ENCODE data around the gene ZRANB1.

DNA sequence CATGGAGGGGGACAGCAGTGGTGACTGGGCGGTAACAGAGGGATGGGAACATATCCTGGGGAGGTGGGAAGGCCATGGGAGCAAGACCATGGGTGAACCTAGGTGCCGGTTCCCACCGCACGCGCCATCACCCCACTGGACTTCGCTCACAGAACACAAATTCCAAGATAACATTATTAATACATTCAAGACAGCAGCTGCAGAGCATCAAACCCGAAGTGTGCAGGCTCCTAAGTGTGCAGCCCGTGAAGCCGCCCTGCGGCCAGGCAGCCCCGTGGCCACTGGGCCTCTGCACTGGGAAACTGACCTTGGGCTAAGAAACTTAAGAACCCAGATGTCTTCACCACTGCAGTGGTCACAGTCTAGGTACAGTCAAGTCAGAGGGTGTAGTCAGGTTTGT is 42.8 kb upstream of the ZRANB1 start:
- TF ChIP-seq ZNF70 (CRISPR knock-in tag; IDR thresholded peaks at IDR 0.05) (no peak), ISL1 (CRISPR knock-in tag; IDR thresholded peaks at IDR 0.05) (no peak), ZNF8 (CRISPR knock-in tag; IDR thresholded peaks at IDR 0.05) (no peak), ARNTL (CRISPR knock-in tag; IDR thresholded peaks at IDR 0.05; ENCODE audit: borderline replicate concordance, low read depth) (no peak), ESRRG (CRISPR knock-in tag; IDR thresholded peaks at IDR 0.05) (no peak), RARB (CRISPR knock-in tag; IDR thresholded peaks at IDR 0.05) (no peak), ZFP3 (CRISPR knock-in tag; IDR thresholded peaks at IDR 0.05) (no peak), PPARA (CRISPR knock-in tag; IDR thresholded peaks at IDR 0.05; ENCODE audit: borderline replicate concordance) (no peak), ZFP30 (CRISPR knock-in tag; IDR thresholded peaks at IDR 0.05) (no peak), CSDC2 (CRISPR knock-in tag; IDR thresholded peaks at IDR 0.05) (no peak)
- TF ChIP-seq, protein P1, sequence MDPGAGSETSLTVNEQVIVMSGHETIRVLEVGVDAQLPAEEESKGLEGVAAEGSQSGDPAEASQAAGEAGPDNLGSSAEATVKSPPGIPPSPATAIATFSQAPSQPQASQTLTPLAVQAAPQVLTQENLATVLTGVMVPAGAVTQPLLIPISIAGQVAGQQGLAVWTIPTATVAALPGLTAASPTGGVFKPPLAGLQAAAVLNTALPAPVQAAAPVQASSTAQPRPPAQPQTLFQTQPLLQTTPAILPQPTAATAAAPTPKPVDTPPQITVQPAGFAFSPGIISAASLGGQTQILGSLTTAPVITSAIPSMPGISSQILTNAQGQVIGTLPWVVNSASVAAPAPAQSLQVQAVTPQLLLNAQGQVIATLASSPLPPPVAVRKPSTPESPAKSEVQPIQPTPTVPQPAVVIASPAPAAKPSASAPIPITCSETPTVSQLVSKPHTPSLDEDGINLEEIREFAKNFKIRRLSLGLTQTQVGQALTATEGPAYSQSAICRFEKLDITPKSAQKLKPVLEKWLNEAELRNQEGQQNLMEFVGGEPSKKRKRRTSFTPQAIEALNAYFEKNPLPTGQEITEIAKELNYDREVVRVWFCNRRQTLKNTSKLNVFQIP (CRISPR knock-in tag; IDR thresholded peaks at IDR 0.05; ENCODE audit: borderline replicate concordance, low read depth) = no peak
- TF ChIP-seq, protein P2, sequence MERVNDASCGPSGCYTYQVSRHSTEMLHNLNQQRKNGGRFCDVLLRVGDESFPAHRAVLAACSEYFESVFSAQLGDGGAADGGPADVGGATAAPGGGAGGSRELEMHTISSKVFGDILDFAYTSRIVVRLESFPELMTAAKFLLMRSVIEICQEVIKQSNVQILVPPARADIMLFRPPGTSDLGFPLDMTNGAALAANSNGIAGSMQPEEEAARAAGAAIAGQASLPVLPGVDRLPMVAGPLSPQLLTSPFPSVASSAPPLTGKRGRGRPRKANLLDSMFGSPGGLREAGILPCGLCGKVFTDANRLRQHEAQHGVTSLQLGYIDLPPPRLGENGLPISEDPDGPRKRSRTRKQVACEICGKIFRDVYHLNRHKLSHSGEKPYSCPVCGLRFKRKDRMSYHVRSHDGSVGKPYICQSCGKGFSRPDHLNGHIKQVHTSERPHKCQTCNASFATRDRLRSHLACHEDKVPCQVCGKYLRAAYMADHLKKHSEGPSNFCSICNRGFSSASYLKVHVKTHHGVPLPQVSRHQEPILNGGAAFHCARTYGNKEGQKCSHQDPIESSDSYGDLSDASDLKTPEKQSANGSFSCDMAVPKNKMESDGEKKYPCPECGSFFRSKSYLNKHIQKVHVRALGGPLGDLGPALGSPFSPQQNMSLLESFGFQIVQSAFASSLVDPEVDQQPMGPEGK (CRISPR knock-in tag; IDR thresholded peaks at IDR 0.05; ENCODE audit: borderline replicate concordance) = no peak
- TF ChIP-seq, protein P3, sequence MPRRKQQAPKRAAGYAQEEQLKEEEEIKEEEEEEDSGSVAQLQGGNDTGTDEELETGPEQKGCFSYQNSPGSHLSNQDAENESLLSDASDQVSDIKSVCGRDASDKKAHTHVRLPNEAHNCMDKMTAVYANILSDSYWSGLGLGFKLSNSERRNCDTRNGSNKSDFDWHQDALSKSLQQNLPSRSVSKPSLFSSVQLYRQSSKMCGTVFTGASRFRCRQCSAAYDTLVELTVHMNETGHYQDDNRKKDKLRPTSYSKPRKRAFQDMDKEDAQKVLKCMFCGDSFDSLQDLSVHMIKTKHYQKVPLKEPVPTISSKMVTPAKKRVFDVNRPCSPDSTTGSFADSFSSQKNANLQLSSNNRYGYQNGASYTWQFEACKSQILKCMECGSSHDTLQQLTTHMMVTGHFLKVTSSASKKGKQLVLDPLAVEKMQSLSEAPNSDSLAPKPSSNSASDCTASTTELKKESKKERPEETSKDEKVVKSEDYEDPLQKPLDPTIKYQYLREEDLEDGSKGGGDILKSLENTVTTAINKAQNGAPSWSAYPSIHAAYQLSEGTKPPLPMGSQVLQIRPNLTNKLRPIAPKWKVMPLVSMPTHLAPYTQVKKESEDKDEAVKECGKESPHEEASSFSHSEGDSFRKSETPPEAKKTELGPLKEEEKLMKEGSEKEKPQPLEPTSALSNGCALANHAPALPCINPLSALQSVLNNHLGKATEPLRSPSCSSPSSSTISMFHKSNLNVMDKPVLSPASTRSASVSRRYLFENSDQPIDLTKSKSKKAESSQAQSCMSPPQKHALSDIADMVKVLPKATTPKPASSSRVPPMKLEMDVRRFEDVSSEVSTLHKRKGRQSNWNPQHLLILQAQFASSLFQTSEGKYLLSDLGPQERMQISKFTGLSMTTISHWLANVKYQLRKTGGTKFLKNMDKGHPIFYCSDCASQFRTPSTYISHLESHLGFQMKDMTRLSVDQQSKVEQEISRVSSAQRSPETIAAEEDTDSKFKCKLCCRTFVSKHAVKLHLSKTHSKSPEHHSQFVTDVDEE (CRISPR knock-in tag; IDR thresholded peaks at IDR 0.05) = no peak

Data from SK-N-SH treated with all-trans-retinoic acid at 6 μM for 48 hours (cell line).